ENCODE measurements around the gene SMOC2.
A peak's percentile ranks its signal among the peaks of the same experiment; 100 is the strongest.

SMOC2 gene

GRCh38 chr6:168634541-168635328 is 193.8 kb downstream of the SMOC2 start:
- DNase-seq = no peak

- no peak for DNase-seq
Measured at GRCh38 chr6:168636147-168637004, 195.4 kb downstream of the SMOC2 start.

GRCh38 chr6:168637834-168638233 is 196.8 kb downstream of the SMOC2 start:
- DNase-seq = no peak

GRCh38 chr6:168638468-168639271 is 197.7 kb downstream of the SMOC2 start:
- no peak for DNase-seq

DNA sequence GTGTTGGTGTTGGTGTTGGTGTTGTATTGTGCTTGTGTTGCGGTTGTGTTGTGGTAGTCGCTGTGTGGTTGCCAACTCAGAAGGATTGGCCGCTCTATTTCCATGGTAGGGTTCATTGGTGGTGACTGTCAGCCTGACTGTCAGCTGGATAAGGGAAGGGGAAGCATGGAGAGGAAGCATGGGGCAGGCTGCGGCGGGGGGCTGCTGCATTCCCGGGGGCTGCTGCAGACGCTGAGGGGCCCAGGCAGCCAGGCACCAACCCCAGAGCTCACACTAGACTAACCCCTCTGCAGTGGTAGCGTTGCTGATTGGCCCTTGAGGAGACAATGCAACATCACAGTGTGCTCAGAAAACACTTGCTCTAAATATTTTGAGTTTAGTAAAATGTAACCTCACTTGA is 199.2 kb downstream of the SMOC2 start:
- no peak for DNase-seq

DNA sequence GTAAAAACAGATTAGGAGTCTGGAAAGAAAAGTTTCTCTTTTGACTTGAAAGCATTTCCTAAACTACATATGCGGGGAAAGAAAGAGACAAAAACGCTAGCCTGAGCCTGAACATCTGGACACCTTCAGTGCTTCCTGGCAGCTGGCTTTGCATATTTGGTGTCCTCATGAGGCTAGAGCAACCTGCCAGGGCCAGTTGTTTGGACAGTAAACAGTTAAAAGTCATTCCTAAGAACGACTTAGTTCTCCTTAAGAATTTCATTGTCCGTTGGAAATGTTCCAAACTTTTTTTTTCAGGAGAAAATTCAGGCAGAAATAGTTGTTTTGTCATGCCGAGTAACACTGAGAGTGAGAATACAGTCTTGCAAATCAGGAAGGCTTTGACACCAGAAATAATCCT is 199.8 kb downstream of the SMOC2 start:
- no peak for DNase-seq

DNA sequence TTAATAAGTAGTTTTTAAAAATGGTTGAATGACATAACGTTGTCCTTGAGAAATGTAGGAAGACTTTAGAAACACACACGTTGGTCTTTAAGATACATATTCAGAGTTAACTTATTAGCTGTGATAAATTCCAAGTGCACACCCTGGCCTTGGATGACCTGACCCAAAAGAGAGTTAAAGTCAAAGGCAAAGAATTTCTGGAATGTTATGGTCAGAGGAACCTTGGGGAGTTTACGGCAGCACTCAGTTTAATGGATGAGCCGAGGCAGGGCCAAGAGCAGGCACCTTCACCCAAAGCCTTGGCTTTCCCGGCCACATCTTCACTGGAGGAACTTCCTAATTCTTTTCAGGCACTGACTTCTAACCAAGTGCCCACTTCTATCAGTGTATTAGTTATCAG is 200.5 kb downstream of the SMOC2 start:
- DNase-seq = no peak

DNA sequence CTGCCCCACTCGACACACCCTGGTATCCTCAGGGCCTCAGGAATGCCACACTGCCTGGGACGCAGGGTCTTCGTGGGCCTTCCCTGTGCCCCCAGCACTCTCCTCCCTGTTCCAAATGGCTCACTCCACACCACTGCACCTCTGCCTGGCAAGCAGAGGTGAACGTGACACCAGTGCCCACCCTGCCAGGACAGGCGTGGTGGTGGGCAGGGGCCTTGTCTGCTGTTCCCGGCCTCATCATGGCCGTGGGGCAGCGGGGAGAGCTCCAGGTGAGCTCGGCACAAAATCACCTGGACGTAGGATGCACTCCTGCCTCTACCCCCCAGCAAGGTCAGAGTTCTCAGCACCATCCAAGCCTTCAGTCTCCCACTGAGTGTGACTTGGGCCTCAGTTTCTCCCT is 202.4 kb downstream of the SMOC2 start:
- DNase-seq = no peak

DNA sequence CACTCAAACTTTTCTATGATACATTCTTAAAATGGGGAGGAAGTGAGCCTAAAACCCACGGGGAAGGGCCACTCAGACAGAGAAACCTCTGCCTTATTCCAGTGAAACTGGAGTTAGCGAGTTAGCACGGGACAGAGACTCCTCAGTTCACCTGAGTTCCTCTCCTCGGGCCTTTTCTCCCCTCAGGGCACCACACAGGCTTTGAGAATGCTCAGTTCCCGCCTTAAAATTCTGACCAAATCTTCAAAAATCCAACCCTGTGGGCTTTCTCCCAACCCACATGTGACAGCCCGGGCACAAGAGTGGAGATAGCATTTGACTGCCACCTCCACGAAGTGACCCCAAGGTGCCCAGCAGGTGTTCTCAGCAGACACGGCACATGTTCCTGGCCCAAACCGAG is 204.3 kb downstream of the SMOC2 start:
- DNase-seq = no peak

DNA sequence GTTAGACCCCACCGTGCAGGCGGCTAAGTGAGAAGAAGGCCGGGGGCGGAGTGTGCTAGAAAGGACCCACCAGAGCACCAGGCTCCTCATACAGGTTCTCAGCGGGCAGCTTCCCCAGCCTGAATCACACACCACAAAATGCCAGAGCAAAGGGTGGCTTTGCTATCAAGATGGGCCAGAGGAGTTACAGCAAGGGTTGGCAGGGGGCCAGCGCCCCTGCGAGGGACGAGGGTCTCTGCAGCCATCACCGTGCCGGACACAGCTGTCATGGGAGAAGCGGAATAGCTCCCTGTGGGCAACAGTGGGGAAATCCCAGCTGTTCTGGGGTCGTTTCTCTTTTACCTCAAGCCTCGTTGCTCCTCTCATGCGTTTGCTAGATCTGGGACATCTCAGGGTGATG is 206.3 kb downstream of the SMOC2 start:
- no peak for DNase-seq

GRCh38 chr6:168648240-168649125 is 207.5 kb downstream of the SMOC2 start:
- peak; percentile 42 for DNase-seq

DNA sequence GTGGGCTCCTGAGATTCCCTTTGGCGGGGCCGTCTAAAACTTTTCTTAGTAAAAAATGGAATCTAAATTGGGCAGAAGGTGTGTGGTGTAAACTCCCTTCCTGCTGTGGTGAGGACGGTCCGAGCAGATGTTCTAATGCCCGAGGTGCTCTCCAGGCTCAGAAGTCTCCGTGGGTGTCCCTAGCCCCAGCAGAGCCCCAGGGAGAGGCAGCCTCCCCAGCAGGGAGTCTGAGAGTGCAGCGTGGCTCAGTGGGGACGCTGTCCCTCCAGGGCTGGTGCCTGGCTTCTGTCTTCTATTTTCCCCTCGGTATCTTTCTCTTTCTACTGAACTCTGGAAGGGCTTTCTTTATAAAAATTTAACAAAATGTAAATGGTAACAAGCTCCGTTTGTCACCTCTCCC is 208.2 kb downstream of the SMOC2 start:
- DNase-seq = no peak

DNA sequence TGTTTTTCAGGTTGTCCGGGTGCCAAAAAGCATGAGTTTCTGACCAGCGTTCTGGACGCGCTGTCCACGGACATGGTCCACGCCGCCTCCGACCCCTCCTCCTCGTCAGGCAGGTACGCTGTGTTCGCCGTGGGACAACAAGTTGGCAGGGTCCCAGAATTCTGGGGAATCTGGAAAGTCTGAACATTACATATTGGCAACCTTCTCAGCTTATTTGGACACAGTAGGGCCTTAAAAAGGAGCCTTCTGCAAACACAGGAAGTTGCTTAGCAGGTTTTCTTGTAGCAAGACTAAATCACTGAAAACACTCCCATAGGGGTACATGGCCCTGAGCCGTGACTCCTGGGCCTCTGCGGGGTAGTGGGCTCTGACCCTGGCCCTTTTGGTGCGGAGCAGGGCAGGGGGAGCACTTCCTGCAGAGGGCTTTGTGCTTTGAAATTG is 209.7 kb downstream of the SMOC2 start:
- DNase-seq = no peak

DNA sequence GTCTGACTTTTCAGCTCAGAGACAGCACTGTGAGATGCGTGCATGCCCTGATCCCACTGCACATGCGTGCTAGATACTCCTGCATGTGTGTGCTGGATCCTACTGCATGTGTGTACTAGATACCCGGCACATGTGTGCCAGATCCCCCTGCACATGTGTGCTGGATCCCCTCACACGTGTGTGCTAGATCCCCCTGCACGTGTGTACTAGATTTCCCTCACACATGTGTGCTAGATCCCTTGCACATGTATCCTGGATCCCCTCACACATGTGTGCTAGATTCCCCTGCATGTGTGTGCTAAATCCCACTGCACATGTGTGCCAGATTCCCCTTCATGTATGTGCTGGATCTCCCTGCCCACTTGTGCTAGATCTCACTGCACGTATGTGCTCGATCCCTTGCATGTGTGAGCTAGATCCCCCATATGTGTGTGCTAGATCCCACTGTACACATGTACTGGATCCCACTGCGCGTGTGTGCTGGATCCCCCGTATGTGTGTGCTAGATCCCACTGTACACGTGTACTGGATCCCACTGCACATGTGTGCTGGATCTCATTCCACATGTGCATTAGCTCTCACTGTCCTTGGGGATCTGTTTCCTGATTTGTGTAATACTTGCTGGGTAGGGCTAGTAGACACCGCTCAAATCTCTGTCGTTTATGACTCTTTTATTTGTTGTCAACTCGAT is 214.6 kb downstream of the SMOC2 start:
- DNase-seq = no peak

- no peak for DNase-seq
Measured at GRCh38 chr6:168658059-168658458, 217.1 kb downstream of the SMOC2 start.

- DNase-seq = no peak
Measured at GRCh38 chr6:168660400-168660945, 219.5 kb downstream of the SMOC2 start.

DNA sequence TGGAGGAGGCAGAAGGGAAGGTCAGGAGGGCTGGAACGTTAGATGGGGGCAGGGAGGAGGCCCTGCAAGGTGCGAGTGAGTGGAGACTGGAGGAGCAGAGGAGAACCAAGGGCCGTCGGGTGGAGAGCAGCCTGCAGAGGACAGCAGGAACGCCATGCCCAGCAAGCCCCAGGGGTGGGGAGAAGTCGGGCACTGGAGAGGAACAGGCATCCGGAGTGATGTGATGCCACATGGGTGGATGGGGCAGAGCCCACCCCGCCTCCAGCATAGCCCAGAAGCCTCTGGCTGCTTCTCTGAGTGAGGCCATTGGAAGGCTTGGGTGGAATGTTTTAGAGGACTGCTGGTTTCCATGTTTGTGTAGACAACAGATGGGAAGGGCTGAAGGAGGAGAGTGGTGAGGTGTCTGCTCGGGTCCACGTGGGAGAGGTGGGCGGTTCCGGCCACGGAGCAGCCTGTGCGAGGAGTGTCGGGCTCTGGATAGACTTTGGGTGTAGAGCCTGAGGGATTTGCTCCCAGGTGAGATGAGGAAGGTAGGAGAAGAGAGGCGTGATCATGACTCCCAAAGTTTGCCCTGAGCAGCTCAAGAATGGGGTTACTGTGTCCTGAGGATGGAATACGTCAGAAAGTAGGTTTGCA is 221.4 kb downstream of the SMOC2 start:
- no peak for DNase-seq

GRCh38 chr6:168663041-168663440 is 222.1 kb downstream of the SMOC2 start:
- no peak for DNase-seq

DNA sequence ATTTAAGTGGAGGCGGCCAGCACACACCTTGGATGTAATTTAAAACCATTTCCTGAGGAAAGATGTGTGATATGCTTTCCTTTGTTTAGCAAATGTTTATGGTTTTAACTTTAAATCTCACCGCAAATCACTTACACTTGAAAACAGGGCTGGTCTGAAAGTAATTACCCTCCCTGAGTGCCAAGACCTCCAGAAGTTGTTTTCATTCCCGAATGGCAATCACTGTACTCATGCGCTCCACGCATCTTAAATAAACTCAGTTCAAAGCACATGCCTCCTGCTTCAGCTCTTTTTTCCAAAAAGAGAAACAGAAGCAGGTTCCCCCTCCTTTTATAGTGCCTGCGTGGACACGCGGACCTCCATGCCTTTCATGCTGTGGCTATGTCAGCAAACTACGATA is 224.0 kb downstream of the SMOC2 start:
- DNase-seq = no peak

GRCh38 chr6:168666170-168666569 is 225.2 kb downstream of the SMOC2 start:
- DNase-seq = no peak

Measured in NCI-H2171 treated with DMSO at 0.1 percent for 48 hours (cell line).